Femur (tissue), 1 donor: ENCODE results near the gene DNAJA3.

Experiments used
- DNase-seq: peaks from one replicate; pipeline ENCODE4 v3.0.0-alpha.2; 2017

Gene DNAJA3

DNA sequence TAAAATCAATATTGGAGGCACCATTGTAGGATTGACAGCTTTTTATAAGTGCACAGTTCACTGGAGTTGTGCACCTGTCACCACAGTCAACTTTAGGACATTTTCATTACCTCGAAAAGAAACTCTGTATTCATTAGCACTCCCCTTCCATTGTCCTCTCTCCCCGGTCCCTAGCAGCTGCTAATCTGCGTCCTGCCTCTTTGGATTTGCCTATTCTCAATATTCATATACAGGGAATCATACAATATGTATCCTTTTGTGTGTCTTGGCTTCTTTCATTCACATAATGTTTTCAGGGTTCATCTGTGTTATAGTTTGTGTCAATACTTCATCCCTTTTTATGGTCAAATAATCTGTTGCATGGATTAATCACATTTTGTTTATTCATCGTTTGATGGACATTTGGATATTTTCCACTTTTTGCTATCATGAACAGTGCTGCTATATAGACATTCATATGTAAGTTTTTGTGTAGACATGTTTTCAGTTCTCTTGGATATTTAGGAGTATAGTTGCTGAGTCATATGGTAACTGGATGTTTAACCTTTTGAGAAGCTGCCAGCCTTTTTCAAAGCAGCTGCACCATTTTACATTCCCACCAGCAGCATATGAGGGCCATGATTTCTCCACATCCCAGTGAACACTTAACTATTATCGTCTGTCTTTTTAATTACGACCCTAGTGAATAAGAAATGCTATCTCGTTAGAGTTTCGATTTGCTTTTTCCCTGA, 9.8 kb downstream of the DNAJA3 start:
- no peak for DNase-seq

DNA sequence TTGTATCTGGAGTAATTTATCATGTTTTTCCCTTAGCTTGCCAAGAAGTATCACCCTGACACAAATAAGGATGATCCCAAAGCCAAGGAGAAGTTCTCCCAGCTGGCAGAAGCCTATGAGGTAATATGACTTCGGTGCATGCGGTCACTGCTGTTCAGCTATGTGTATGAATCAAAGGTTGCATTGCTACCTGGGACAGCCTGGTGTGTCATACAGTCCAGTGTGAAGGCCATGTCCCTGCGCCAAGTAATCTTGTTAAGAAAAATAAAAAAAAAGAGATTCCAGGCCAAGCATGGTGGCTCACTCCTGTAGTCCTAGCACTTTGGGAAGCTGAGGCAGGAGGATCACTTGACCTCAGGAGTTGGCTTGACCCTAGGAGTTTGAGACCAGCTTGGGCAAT, 11.7 kb downstream of the DNAJA3 start:
- DNase-seq: no peak

DNA sequence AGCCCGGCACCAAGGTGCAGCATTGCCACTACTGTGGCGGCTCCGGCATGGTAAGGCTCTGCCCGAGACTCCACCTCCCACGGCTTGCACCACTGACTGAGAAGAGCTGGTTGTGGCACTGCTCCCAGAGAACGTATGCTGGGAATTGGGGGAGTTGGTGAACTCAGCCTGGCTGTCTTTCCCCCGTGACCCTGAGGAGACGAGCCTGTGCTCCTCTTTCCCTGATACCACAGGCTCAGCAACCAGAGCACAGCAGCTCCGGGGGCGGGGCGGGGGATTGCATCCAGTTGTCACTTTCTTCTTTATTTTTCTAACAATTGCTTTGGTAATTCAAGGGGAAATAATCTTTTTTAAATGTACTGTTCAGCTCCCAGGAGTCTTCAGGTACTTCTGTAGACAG, 16.7 kb downstream of the DNAJA3 start:
- DNase-seq: no peak

DNA sequence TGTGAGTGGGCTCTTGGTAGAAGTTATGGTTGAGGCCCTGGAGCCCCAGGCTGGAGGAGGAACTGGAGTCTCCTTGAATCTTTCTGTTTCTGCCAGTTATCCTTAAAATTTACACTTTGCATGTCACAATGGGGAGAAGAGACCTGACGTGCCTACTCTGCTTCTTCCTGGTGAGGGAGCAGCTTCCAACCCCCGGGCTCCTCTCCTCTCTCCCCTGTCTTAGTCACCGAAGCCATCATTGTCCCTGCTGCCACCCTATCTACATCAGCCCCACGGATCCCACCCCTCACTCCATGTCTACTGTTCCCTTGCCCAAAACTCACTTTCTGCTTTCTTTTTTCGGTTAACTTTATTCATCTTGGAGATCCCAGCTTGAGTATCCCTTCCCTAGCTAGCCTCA, 17.6 kb downstream of the DNAJA3 start:
- DNase-seq: no peak

DNA sequence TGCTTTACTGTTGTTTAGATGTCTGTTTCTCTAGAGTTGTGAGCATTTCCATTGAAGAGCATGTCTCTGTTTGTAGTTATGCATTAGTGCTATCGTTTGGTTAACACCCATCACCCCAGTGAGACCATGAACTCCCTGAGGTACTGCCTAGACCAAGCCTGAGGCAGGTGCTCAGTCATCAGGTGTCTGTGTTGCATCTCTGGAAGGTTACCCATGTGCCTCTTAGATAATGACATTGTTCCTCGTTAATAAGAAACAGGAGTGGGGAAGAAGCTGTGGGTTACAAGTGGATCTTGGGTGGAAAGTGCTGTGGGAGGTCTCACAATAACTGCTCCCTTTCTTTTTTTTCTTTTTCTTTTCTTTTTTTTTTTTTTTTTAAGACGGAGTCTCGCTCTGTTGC, 18.3 kb downstream of the DNAJA3 start:
- no peak for DNase-seq

DNA sequence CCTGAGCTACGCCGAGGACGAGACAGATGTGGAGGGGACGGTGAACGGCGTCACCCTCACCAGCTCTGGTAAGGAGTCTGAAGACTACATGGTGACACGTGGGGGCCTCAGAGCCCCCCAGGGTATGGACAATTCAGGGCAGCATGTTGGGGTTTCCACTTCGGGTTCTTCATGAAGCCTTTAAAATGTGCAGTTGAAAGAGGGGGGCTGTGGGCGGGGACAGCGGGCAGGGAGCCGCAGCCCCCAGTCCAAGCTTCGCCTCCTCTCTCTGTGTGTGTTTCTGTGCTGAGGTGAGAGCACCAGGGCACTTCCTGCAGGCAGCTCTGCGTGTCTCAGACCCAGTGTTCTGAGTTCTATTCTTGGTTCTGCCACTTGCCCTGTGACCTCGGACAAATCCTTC, 24.8 kb downstream of the DNAJA3 start:
- no peak for DNase-seq

DNA sequence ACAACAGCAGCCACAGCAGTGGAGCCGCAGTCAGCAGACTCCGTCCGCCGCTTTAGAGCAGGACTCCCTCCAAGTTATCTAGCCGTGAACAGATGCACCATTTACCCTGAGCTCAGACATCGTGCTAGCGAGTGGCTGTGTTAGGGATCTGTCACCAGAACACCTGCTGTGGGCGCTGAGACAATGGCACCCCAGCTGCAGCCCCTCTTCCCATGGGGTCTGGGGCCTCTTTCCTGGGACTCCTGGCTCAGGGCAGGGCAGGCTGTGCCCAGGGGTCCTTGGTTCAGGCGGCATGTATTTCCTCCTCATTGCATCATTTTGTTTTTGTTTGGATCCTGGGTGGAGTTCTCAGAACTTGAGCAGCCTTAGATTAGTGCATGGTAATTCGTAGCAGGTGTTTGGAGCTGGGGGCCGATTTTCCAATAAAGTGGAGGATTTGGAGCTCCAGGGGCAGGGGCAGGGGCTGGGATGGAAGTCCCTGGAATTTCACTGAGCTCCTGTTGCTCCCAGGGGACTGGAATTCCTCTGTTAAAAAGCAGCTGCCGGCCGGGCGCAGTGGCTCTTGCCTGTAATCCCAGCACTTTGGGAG, 25.4 kb downstream of the DNAJA3 start:
- DNase-seq: no peak

DNA sequence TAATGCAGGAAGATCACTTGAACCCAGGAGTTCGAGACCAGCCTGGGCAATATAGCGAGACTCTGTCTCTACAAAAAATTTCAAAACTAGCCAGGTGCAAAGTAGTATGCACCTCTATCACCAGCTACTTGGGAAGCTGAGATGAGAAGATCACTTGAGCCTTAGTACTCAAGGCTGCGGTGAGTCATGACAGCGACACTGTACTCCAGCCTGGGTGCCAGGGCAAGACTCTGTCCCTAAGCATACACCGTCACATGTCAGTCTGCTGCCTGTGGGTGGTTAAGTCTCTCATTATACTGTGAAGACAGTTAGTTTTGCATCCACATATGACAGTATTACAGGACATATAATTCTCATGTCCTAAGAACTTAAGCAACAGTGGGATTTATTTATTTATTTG, 27.0 kb downstream of the DNAJA3 start:
- DNase-seq: no peak

DNA sequence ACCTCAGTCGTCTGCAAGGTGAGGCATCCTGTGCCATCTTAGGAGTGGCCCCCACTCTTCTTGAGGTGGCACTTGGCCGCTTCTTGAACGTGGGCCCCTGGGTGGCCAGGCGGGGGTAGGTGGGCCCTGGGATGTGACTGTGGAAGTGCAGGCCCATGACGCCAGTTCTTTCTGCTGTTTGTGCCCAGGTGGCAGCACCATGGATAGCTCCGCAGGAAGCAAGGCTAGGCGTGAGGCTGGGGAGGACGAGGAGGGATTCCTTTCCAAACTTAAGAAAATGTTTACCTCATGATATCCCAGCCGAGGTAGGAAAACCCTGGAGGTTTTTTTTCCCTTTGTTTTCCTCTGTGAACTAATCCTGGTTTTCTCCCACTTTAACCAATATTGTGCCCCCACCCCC, 29.0 kb downstream of the DNAJA3 start:
- no peak for DNase-seq

DNA sequence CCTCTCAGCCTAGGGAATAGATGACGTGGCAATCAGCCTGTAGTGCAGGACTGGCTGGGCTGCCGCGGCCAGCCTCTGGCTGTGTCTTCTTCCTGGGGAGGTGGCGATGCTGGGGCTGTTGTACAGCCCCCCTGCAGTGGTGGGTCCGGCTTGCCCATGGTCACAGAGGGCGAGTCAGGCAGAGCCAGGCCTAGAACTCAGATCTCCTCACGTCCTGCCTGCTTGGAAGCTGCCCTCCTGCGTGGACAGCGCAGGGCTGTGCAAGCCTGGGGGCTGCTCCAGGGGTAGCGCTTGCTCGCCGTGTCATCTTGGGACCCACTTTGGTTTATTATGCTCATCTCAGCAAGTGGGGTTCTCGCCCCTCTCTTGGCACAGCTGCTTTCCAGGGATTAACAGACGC, 29.4 kb downstream of the DNAJA3 start:
- DNase-seq: no peak

DNA sequence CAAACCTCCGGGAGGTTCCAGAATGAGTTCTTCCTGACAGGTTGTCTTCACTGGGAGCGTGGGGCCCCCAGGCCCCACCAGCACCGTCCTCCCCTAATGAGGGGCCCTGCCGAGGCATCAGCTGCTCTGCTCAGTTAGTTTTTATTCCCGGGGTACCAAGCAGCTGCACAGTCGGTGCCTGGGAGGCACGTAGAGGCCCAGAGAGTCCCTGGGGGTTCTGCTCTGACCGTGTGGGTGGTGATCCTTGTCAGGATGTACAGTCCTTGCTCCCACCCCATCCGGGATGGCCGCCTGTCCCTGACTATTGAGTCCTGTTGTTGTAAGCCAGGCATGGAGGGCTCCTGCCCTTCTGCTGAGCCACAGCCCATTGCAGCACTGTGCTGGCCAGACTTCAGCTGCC, 30.3 kb downstream of the DNAJA3 start:
- no peak for DNase-seq

DNA sequence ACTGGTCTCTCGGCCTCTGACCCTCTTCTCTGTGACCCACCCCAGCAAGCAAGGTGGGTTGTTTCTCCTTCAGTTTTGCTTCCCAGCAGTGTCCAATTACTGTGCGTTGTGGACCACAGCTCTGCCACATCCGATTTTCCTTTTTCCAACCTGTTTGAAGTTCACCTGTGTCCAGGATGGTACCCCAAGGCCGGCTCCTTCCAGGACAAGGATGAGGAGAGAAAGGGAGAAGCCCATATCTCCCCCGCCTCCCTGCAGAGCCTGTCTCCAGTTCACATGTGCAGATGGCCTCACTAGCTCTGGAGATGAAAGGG, 35.2 kb downstream of the DNAJA3 start:
- no peak for DNase-seq

DNA sequence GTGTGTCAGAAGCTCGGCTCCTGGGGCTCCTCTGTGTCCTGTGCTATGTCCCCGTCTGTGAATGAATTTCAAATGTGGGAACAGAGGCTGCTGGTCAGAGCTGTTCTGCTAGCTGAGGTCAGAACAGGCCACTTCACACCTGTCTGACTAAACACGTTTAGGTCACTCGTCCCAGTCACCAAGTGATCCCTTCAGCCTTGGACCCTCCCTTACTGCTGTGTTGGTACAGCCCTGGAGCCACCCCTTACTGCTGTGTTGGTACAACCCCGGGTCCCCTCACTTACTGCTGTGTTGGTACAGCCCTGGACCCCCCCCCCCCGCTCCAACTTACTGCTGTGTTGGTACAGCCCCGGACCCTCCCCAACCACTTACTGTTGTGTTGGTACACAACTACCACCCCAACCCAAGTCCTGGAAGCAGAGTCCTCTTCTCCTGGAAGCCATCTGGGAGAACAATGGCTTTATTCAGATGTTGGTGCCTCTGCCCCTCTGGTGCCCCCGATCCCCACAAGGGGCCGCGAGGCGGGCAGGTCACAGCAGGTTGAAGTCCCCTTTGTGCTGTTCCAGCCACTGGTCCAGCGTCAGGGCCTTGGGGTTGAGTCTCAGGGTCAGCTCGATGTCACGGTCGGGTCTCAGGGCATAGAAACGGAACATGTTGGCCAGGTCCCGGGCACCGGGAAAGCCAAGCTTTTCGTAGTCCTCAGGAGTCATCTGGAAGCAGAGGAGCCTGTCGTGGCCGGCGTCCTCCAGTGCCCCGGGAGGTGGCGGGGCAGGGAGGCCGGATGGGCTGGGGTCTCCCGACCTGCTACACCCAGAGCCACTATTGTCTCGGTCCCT, 35.8 kb downstream of the DNAJA3 start:
- DNase-seq: no peak

DNA sequence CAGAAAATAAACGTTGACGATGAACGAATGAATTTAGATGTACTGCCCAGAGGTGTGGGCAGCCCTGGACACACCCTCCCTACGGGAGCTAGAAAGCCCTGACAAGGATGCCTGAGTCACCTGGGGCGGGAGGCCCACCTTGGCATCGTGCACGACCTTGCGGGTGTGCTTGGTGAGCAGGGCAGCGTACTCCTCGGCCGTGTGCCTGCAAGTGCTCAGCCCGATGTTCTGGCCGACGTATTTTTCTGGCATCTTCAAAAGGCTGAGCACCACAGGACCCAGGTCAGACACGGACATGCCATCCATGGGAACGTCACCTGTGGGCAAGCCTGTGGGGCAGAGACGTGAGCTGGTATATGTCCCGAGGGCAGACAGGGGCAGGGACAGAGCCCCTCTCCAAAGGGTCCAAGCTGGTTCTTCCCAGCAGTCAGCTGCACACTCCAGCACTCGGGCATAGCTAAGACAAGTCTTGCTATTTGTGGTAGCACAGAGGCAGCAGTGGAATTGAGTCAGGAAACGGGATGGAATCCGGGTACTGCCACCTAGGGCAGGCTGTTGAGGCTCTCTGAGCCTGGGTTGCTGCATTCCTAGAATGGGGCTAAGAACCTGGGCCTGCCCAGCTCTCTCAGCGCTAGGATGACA, 38.0 kb downstream of the DNAJA3 start:
- DNase-seq: no peak

DNA sequence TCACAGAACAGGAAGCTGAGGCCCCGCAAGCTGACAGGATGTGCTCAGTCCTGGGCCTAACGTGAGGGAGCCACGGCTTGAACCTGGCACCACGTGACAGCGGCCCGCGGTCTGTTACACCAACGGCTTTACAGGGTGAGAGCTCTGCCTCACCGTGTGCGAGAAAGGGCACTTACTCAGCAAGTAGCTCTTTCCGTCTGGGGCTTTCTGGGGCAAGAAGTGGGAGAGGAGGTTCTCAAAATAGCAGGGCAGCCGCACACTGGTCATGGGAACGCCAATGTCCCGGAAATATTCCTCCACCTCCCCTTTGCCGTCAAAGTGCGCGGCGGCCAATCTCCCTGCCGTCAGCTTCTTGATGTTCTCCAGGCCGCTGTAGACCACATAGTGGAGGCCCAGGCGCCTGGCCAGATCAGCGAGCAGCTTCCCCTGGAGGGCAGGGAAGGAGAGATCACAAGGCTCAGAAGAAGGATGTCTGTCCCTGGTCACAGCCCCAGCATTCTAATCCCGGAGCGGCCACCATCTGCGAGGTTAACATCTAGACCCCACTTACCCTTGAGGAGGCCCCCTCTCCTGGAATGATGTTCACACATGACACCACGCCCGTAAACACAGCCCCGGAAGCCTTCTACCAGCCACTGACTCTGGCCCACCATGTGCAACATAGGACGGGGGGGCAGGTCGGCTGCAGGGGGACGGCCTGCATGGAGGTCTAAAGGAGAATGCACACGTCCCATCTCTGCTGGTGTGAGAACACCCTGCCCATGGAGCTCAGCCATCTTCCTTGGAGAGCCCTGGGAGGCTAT, 40.5 kb downstream of the DNAJA3 start:
- no peak for DNase-seq

DNA sequence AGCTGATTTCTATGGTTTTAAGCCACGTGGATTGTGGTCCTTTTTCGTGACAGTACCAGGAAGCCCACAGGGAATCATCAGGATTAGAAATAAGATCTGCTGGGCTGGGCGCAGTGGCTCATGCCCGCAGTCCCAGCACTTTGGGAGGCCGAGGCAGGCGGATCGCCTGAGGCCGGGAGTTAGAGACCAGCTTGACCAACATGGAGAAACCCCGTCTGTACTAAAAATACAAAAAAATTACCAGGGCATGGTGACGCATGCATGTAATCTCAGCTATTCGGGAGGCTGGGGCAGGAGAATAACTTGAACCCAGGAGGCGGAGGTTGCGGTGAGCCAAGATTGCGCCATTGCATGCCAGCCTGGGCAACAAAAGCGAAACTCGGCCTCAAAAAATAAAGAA, 42.2 kb downstream of the DNAJA3 start:
- DNase-seq: no peak

DNA sequence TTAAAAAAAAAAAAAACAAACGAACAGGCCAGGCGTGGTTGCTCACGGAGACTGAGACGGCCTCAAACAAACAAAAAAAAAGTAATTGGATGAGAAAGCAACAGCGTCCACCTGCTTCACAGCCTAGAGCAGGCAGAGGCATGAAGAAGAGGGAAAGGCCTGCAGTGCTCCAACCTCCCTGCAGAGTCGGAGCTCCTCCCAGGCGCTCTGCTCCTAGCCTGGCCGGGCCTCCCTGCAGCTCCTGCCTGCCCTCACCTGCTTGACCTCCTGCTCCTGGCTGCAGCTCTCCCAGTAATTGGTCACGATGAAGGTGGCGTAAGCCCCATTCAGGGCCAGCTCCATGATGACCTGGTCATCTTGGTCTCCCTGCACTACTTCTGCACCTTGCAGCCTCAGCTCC, 43.3 kb downstream of the DNAJA3 start:
- no peak for DNase-seq

DNA sequence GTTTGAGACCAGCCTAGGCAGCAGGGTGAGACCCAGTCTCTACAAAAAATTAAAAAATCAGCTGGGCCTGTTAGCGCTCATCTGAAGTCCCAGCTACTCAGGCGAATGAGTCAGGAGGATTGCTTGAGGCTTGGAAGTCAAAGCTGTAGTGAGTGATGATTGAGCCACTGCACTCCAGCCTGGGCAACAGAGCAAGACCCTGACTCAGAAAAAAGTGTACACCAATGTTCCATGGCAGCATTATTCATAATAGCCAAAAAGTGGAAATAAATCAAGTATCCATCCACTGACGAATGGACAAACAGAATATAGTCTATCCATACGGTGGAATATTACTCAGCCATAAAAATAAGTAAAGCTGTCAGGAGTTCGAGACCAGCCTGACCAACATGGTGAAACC, 46.2 kb downstream of the DNAJA3 start:
- no peak for DNase-seq

DNA sequence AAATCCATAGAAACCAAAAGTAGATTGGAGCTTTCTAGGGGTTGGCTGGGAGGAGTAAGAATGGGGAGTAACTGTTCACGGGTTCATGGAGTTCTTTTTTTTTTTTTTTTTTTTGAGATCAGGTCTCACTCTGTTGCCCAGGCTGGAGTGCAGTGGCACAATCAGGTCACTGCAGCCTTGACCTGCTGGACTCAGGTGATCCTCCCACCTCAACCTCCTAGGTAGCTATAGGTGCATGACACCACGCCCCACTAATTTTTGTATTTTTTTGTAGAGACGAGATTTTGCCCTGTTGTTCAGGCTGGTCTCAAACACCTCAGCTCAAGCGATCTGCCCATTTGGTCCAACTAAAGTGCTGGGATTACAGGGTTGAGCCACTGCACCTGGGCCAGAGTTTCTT, 47.2 kb downstream of the DNAJA3 start:
- DNase-seq: no peak

DNA sequence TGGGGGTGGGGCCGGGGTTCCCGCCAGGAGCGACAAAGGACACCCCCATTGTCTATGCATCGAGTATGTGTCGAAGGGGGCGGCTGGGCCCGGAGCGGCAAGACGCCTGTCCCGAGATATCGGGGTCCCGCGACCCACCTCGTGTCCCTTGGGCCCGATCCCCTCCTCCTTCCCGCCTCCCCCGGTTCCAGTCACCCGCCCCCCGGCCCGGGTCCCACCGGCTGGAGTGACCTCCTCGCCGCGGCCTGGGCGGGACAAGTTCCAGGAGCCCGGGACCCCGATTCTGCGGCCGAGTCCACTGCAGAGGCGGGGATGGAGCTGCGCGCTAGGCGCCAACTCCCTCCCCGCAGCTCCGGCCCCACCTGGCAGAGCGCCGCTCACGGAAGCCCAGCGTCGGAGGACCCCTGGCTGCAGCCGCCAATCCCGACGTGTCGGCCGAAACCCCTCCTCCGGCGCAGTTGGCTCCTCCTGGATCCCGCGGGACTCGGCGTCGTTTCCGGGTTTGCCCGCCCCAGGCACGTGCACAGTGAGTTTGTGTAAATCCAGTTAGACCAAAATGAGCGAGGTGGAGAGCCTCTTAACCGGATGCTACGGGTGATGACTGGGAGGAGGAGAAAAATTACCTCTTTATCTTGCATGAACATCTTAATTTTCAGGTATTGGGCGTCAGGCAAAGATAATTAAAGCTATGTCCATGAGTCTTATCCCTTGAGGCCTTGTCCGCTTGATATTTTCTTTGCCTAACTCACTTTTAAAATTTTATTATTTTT, 48.7 kb downstream of the DNAJA3 start, which contains the start of gene NMRAL1:
TSS of gene NMRAL1 (minus strand) at position 434 of the 770 bp plus-strand sequence. CDS start 493 bp downstream, outside the sequence.
- peak; percentile 97 for DNase-seq

DNA sequence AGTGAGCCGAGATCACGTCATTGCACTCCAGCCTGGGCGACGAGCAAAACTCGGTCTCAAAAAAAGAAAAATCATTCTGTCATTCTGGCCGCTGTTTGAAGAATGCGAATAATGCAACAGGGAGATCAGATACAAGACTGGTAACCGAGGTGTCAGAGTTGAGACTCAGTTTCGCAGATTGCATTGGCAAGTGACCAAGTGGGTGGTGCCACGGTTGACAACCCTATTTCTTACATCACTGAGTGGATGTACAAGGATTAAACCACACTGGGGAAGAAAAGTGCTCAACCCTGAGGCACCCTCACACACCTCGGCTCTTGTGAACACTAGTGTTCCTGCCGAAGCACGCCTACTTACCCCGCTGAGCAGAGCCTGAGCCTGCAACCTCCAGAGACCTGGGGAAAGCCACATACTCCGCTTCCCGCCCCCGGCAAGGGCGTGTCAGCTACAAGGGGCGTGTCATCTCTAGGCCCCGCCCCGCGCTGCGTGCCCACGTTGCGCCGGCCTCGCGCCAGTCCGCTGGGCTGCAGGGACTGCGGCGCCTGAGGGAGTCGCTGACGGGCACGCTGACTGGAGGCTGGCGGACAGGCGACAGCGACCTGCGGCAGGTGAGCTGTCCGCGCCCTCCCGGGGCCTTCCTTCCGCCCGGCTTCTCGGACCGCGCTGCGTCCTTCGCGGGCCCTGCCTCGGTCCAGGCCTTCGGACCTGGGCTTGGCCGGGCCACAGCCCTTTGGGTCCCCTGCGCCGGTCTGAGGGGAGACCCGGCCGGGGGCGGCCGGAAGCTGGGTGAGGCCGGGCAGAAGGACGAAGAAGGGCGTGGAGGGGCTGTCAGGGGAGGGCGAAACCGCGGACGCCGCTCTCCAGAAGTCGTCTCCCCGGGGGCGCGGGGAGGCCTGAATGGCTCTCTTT, 50.5 kb downstream of the DNAJA3 start, which contains the start of gene HMOX2:
TSS of gene HMOX2 (plus strand) at position 519 of the 909 bp plus-strand sequence. CDS start 29,127 bp downstream, outside the sequence.
- peak; percentile 95 for DNase-seq
